GM23338 (cell line): Measurements from ENCODE around the gene RBM17.

Experiments used
- CREB1 ChIP-seq: fragments of 250-450 bp; sonication (Bioruptor Pico); IDR thresholded peaks from 2 replicates; pipeline ENCODE4 v1.5.0; 2020; ENCODE audit warnings: low read depth, mild to moderate bottlenecking, moderate library complexity
- EZH2 ChIP-seq: fragments of 200-600 bp; sonication (generic); IDR thresholded peaks from one replicate; pipeline ENCODE4 v1.8.0; 2017; ENCODE audit warnings: antibody characterized with exemption, mild to moderate bottlenecking, low read depth; ENCODE audit not compliant: unreplicated experiment
- EZH2phosphoT487 ChIP-seq: fragments of 200-600 bp; sonication (generic); IDR thresholded peaks from one replicate; pipeline ENCODE4 v1.8.1; 2018; ENCODE audit warnings: antibody characterized with exemption; ENCODE audit not compliant: unreplicated experiment
- JUNB ChIP-seq: IDR thresholded peaks from one replicate; pipeline ENCODE4 v1.6.1; 2016; ENCODE audit warnings: antibody characterized with exemption; ENCODE audit not compliant: unreplicated experiment
- POLR2AphosphoS5 ChIP-seq: IDR thresholded peaks from 2 replicates; pipeline ENCODE4 v1.6.1; 2016; ENCODE audit warnings: antibody characterized with exemption, low read depth
- REST ChIP-seq: IDR thresholded peaks from one replicate; pipeline ENCODE4 v1.6.1; 2018; ENCODE audit warnings: antibody characterized with exemption; ENCODE audit not compliant: unreplicated experiment
- ZNF114 ChIP-seq: fragments of 250-450 bp; sonication (Bioruptor Pico); IDR thresholded peaks from 2 replicates; pipeline ENCODE4 v1.5.0; 2020; ENCODE audit warnings: mild to moderate bottlenecking, moderate library complexity
- ZNF331 ChIP-seq: fragments of 250-450 bp; sonication (Bioruptor Pico); IDR thresholded peaks from 2 replicates; pipeline ENCODE4 v1.5.0; 2020; ENCODE audit warnings: low read depth, mild to moderate bottlenecking, moderate library complexity
- TF ChIP-seq, protein P1 (sequence below), 2 experiments: fragments of 200-600 bp in 1 of 2; sonication (generic) in 1 of 2; conservative IDR thresholded peaks; 2 replicates each; pipeline versions ENCODE4 v1.5.1 to v1.6.1; 2016 to 2017; ENCODE audit warnings: antibody characterized with exemption in 2 of 2, low read depth in 2 of 2, mild to moderate bottlenecking in 2 of 2, moderate library complexity in 1 of 2

GRCh38 chr10:6116806-6117205, 28.0 kb downstream of the RBM17 start:
- TF ChIP-seq, protein P1, sequence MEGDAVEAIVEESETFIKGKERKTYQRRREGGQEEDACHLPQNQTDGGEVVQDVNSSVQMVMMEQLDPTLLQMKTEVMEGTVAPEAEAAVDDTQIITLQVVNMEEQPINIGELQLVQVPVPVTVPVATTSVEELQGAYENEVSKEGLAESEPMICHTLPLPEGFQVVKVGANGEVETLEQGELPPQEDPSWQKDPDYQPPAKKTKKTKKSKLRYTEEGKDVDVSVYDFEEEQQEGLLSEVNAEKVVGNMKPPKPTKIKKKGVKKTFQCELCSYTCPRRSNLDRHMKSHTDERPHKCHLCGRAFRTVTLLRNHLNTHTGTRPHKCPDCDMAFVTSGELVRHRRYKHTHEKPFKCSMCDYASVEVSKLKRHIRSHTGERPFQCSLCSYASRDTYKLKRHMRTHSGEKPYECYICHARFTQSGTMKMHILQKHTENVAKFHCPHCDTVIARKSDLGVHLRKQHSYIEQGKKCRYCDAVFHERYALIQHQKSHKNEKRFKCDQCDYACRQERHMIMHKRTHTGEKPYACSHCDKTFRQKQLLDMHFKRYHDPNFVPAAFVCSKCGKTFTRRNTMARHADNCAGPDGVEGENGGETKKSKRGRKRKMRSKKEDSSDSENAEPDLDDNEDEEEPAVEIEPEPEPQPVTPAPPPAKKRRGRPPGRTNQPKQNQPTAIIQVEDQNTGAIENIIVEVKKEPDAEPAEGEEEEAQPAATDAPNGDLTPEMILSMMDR (conservative IDR thresholded peaks at IDR 0.05; ENCODE audit: low read depth in 2 of 2): no peak
- TF ChIP-seq EZH2phosphoT487: no peak
- no peak for TF ChIP-seq POLR2AphosphoS5
- no peak for TF ChIP-seq ZNF114 (CRISPR knock-in tag)
- TF ChIP-seq EZH2: no peak
- no peak for TF ChIP-seq ZNF331
- TF ChIP-seq JUNB: no peak
- no peak for TF ChIP-seq REST
- TF ChIP-seq CREB1: no peak
